ENCODE data around the gene CDKAL1.

The CDKAL1 gene

GRCh38 chr6:21144928-21145327 is 610.7 kb downstream of the CDKAL1 start:
- Histone ChIP-seq H3K4me3 (ENCODE audit: low read length in 2 of 2) (no peak overlapping the region), H2BK5ac (ENCODE audit: low read length) (no peak overlapping the region), H2AFZ (ENCODE audit: low read length) (no peak overlapping the region), H2BK15ac (ENCODE audit: low read length) (no peak overlapping the region), H3K27ac (replicated peaks; ENCODE audit: low read length) (no peak overlapping the region), H2AK5ac (ENCODE audit: low read depth, low read length) (no peak overlapping the region), H3K18ac (ENCODE audit: low read length) (no peak overlapping the region), H4K8ac (ENCODE audit: low read depth, low read length) (no peak overlapping the region), H3K4me2 (ENCODE audit: insufficient read depth, low read length, poor library complexity, severe bottlenecking) (no peak overlapping the region), H4K91ac (ENCODE audit: low read depth, low read length, poor library complexity) (no peak overlapping the region), H3K9ac (ENCODE audit: low read depth, low read length, poor library complexity) (no peak overlapping the region), H2BK12ac (ENCODE audit: low read length) (no peak overlapping the region), H3K36me3 (replicated peaks in 1 of 2; ENCODE audit: control insufficient read depth in 2 of 2, insufficient read depth in 2 of 2, low read length in 2 of 2) (no peaks in the 10 kb centered on the region), H3K14ac (ENCODE audit: low read length) (no peak overlapping the region), H3K27me3 (ENCODE audit: control insufficient read depth in 3 of 3, insufficient read depth in 3 of 3, low read depth in 1 of 3, low read length in 3 of 3) (no peaks in the 10 kb centered on the region), H2BK120ac (ENCODE audit: low read depth, low read length) (no peak overlapping the region), H3K23ac (ENCODE audit: low read depth, low read length, poor library complexity) (no peak overlapping the region), H3K4me1 (ENCODE audit: control insufficient read depth in 2 of 2, insufficient read depth in 1 of 2, low read depth in 1 of 2, low read length in 2 of 2) (peaks cover 2 to 19% of the 10 kb centered on the region in 2 donors), H3K4ac (ENCODE audit: low read length) (no peak overlapping the region), H3K79me1 (ENCODE audit: low read depth, low read length) (no peaks in the 10 kb centered on the region), H3K9me3 (replicated peaks in 1 of 2; ENCODE audit: control insufficient read depth in 2 of 2, insufficient read depth in 1 of 2, low read depth in 1 of 2, low read length in 2 of 2) (no peaks in the 10 kb centered on the region)
- DNase-seq (ENCODE audit: low spot score): no peak
- WGBS, 2 donors (ENCODE audit: extremely low coverage in 2 of 2, insufficient read length in 2 of 2, insufficient replicate concordance in 1 of 2): no CpG with 5 or more reads among the region's 2 CpGs

GRCh38 chr6:21147995-21148394 is 613.7 kb downstream of the CDKAL1 start:
- no peak overlapping the region for H3K4me2 ChIP-seq (ENCODE audit: insufficient read depth, low read length, poor library complexity, severe bottlenecking)
- no peak overlapping the region for H2BK120ac ChIP-seq (ENCODE audit: low read depth, low read length)
- no peak for DNase-seq (ENCODE audit: low spot score)
- no peaks in the 10 kb centered on the region for H3K9me3 ChIP-seq (replicated peaks in 1 of 2; ENCODE audit: control insufficient read depth in 2 of 2, insufficient read depth in 1 of 2, low read depth in 1 of 2, low read length in 2 of 2)
- H2BK5ac ChIP-seq (ENCODE audit: low read length): no peak overlapping the region
- H3K36me3 ChIP-seq (replicated peaks in 1 of 2; ENCODE audit: control insufficient read depth in 2 of 2, insufficient read depth in 2 of 2, low read length in 2 of 2): no peaks in the 10 kb centered on the region
- no peak overlapping the region for H3K18ac ChIP-seq (ENCODE audit: low read length)
- no peaks in the 10 kb centered on the region for H3K27me3 ChIP-seq (ENCODE audit: control insufficient read depth in 3 of 3, insufficient read depth in 3 of 3, low read depth in 1 of 3, low read length in 3 of 3)
- H2AK5ac ChIP-seq (ENCODE audit: low read depth, low read length): no peak overlapping the region
- H3K9ac ChIP-seq (ENCODE audit: low read depth, low read length, poor library complexity): no peak overlapping the region
- H3K27ac ChIP-seq (replicated peaks; ENCODE audit: low read length): no peak overlapping the region
- H4K8ac ChIP-seq (ENCODE audit: low read depth, low read length): no peak overlapping the region
- H3K23ac ChIP-seq (ENCODE audit: low read depth, low read length, poor library complexity): no peak overlapping the region
- H3K4me3 ChIP-seq (ENCODE audit: low read length in 2 of 2): no peak overlapping the region
- H2AFZ ChIP-seq (ENCODE audit: low read length): no peak overlapping the region
- no peak overlapping the region for H2BK12ac ChIP-seq (ENCODE audit: low read length)
- no peak overlapping the region for H4K91ac ChIP-seq (ENCODE audit: low read depth, low read length, poor library complexity)
- no peak overlapping the region for H3K14ac ChIP-seq (ENCODE audit: low read length)
- H3K4ac ChIP-seq (ENCODE audit: low read length): no peak overlapping the region
- H2BK15ac ChIP-seq (ENCODE audit: low read length): no peak overlapping the region
- peaks cover 9 to 31% of the 10 kb centered on the region in 2 donors for H3K4me1 ChIP-seq (ENCODE audit: control insufficient read depth in 2 of 2, insufficient read depth in 1 of 2, low read depth in 1 of 2, low read length in 2 of 2)
- no CpG with 5 or more reads among the region's 2 CpGs for WGBS, 2 donors (ENCODE audit: extremely low coverage in 2 of 2, insufficient read length in 2 of 2, insufficient replicate concordance in 1 of 2)
- no peaks in the 10 kb centered on the region for H3K79me1 ChIP-seq (ENCODE audit: low read depth, low read length)

- H3K9me3 ChIP-seq (replicated peaks in 1 of 2; ENCODE audit: control insufficient read depth in 2 of 2, insufficient read depth in 1 of 2, low read depth in 1 of 2, low read length in 2 of 2): no peaks in the 10 kb centered on the region
- H2AK5ac ChIP-seq (ENCODE audit: low read depth, low read length): no peak overlapping the region
- H3K4ac ChIP-seq (ENCODE audit: low read length): no peak overlapping the region
- H3K4me2 ChIP-seq (ENCODE audit: insufficient read depth, low read length, poor library complexity, severe bottlenecking): no peak overlapping the region
- DNase-seq (ENCODE audit: low spot score): no peak
- WGBS, 2 donors (ENCODE audit: extremely low coverage in 2 of 2, insufficient read length in 2 of 2, insufficient replicate concordance in 1 of 2): no CpG with 5 or more reads among the region's 6 CpGs
- H4K8ac ChIP-seq (ENCODE audit: low read depth, low read length): no peak overlapping the region
- no peaks in the 10 kb centered on the region for H3K36me3 ChIP-seq (replicated peaks in 1 of 2; ENCODE audit: control insufficient read depth in 2 of 2, insufficient read depth in 2 of 2, low read length in 2 of 2)
- H4K91ac ChIP-seq (ENCODE audit: low read depth, low read length, poor library complexity): no peak overlapping the region
- H3K18ac ChIP-seq (ENCODE audit: low read length): no peak overlapping the region
- peaks cover 9 to 26% of the 10 kb centered on the region in 2 donors for H3K4me1 ChIP-seq (ENCODE audit: control insufficient read depth in 2 of 2, insufficient read depth in 1 of 2, low read depth in 1 of 2, low read length in 2 of 2)
- H2AFZ ChIP-seq (ENCODE audit: low read length): no peak overlapping the region
- no peaks in the 10 kb centered on the region for H3K27me3 ChIP-seq (ENCODE audit: control insufficient read depth in 3 of 3, insufficient read depth in 3 of 3, low read depth in 1 of 3, low read length in 3 of 3)
- H2BK12ac ChIP-seq (ENCODE audit: low read length): no peak overlapping the region
- H3K27ac ChIP-seq (replicated peaks; ENCODE audit: low read length): no peak overlapping the region
- no peak overlapping the region for H3K14ac ChIP-seq (ENCODE audit: low read length)
- H2BK15ac ChIP-seq (ENCODE audit: low read length): no peak overlapping the region
- no peak overlapping the region for H3K23ac ChIP-seq (ENCODE audit: low read depth, low read length, poor library complexity)
- no peak overlapping the region for H3K4me3 ChIP-seq (ENCODE audit: low read length in 2 of 2)
- H3K9ac ChIP-seq (ENCODE audit: low read depth, low read length, poor library complexity): no peak overlapping the region
- H2BK120ac ChIP-seq (ENCODE audit: low read depth, low read length): no peak overlapping the region
- no peaks in the 10 kb centered on the region for H3K79me1 ChIP-seq (ENCODE audit: low read depth, low read length)
- no peak overlapping the region for H2BK5ac ChIP-seq (ENCODE audit: low read length)
Observed at GRCh38 chr6:21149470-21149869, 615.2 kb downstream of the CDKAL1 start.

- H3K27me3 ChIP-seq (ENCODE audit: control insufficient read depth in 3 of 3, insufficient read depth in 3 of 3, low read depth in 1 of 3, low read length in 3 of 3): no peaks in the 10 kb centered on the region
- no peak overlapping the region for H3K4me3 ChIP-seq (ENCODE audit: low read length in 2 of 2)
- peaks cover 8 to 15% of the 10 kb centered on the region in 2 donors for H3K4me1 ChIP-seq (ENCODE audit: control insufficient read depth in 2 of 2, insufficient read depth in 1 of 2, low read depth in 1 of 2, low read length in 2 of 2)
- no peak overlapping the region for H2BK5ac ChIP-seq (ENCODE audit: low read length)
- H3K36me3 ChIP-seq (replicated peaks in 1 of 2; ENCODE audit: control insufficient read depth in 2 of 2, insufficient read depth in 2 of 2, low read length in 2 of 2): no peaks in the 10 kb centered on the region
- H2BK120ac ChIP-seq (ENCODE audit: low read depth, low read length): no peak overlapping the region
- no peak overlapping the region for H2AFZ ChIP-seq (ENCODE audit: low read length)
- no peaks in the 10 kb centered on the region for H3K9me3 ChIP-seq (replicated peaks in 1 of 2; ENCODE audit: control insufficient read depth in 2 of 2, insufficient read depth in 1 of 2, low read depth in 1 of 2, low read length in 2 of 2)
- no CpG with 5 or more reads among the region's 1 CpG for whole genome bisulfite sequencing, 2 donors (ENCODE audit: extremely low coverage in 2 of 2, insufficient read length in 2 of 2, insufficient replicate concordance in 1 of 2)
- H2BK15ac ChIP-seq (ENCODE audit: low read length): no peak overlapping the region
- H2BK12ac ChIP-seq (ENCODE audit: low read length): no peak overlapping the region
- H3K9ac ChIP-seq (ENCODE audit: low read depth, low read length, poor library complexity): no peak overlapping the region
- no peak overlapping the region for H3K4ac ChIP-seq (ENCODE audit: low read length)
- H2AK5ac ChIP-seq (ENCODE audit: low read depth, low read length): no peak overlapping the region
- H3K18ac ChIP-seq (ENCODE audit: low read length): no peak overlapping the region
- no peak overlapping the region for H3K14ac ChIP-seq (ENCODE audit: low read length)
- H4K91ac ChIP-seq (ENCODE audit: low read depth, low read length, poor library complexity): no peak overlapping the region
- H3K23ac ChIP-seq (ENCODE audit: low read depth, low read length, poor library complexity): no peak overlapping the region
- no peaks in the 10 kb centered on the region for H3K79me1 ChIP-seq (ENCODE audit: low read depth, low read length)
- no peak overlapping the region for H3K4me2 ChIP-seq (ENCODE audit: insufficient read depth, low read length, poor library complexity, severe bottlenecking)
- no peak for DNase-seq (ENCODE audit: low spot score)
- H4K8ac ChIP-seq (ENCODE audit: low read depth, low read length): no peak overlapping the region
- no peak overlapping the region for H3K27ac ChIP-seq (replicated peaks; ENCODE audit: low read length)
Observed at GRCh38 chr6:21150667-21151066, 616.4 kb downstream of the CDKAL1 start.

All from neuronal stem cell (in vitro differentiated cells).